CD4-positive, alpha-beta T cell treated with Interleukin-17A for 1 hour (primary cell): Measurements from ENCODE around the gene ADAMTS14.
"Not testable (repeated sequence)": the region's sequence is repeated elsewhere in the genome, so short reads cannot be mapped to it uniquely, and the experiment has no call there.

ENCODE experiments used
- DNase-seq: peaks from one replicate; pipeline ENCODE4 v3.0.0-alpha.2; 2020

The ADAMTS14 gene

DNA sequence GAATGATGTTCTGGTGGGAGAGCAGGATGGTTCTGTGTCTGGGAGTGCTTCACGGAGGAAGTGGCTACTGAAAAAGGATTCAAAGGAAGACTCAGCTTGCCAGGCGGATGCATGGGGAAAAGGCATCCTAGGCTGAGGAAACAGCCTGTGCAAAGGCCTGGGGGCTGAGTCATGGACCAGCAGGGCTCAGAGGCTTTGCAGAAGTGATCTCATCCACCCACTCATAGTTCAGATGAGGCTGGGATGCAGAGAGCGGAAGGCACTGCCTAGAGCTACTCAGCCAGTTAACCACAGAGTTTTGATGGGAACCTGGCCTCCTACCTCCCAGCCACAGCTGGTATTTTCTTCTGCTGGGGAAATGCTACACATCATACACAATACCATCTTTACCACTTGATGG, 15.8 kb upstream of the ADAMTS14 start:
- no peak for DNase-seq

- no peak for DNase-seq
Observed at GRCh38 chr10:70657041-70657440, 15.3 kb upstream of the ADAMTS14 start.

DNA sequence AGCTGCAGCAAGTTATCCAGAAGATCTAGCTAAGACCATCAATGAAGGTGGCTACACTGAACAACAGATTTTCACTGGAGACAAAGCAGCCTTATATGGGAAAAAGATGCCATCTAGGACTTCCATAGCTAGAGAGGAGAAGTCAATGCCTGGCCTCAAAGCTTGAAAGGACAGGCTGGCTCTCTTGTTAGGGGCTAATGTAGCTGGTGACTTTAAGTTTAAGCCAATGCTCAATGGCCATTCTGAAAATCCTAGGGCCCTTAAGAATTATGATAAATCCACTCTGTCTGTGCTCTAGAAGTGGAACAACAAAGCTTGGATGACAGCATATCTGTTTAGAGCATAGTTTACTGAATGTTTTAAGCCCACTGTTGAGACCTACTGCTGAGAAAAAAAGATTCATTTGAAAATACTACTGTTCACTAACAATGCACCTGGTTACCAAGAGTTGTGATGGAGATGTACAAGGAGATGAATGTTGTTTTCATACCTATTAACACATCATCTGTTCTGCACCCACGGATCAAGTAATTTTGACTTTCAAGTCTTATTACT, 13.6 kb upstream of the ADAMTS14 start:
- no peak for DNase-seq

DNA sequence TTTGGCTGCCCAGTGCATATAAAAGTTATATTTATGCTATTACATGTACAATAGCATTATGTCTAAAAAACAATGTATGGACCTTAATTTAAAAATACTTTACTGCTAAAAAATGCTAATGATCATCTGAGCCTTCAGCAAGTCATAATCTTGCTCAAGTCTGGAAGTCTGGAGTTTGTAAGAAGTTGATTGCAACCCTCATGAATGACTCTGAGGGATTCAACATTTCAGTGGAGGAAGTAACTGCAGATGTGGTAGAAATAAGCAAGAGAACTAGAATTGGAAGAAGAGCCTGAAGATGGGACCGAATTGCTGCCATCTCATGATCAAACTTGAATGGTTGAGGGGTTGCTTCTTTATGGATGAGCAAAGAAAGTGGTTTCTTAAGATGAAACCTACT, 13.0 kb upstream of the ADAMTS14 start:
- no peak for DNase-seq

DNA sequence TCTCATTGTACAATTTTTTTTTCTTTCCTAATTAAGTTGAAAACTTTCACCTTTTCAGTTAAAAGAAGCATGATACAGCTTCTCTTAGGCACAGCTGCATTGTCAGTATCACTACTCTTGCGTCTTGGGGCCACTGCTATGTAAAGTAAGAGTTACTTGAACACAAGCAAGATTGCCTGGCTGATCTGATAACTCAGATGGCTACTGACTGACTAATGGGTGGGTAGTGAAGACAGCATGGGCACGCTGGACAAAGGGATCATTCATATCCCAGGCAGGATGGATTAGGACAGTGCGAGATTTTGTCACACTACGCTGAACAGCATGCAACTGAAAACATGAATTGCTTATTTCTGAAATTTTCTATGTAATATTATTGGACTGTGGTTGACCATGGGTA, 11.6 kb upstream of the ADAMTS14 start:
- no peak for DNase-seq

- no peak for DNase-seq
Observed at GRCh38 chr10:70661623-70662361, 10.5 kb upstream of the ADAMTS14 start.

GRCh38 chr10:70662362-70663220, 9.7 kb upstream of the ADAMTS14 start:
- DNase-seq, result no peak

GRCh38 chr10:70663458-70664409, 8.6 kb upstream of the ADAMTS14 start:
- DNase-seq, result not testable (repeated sequence)

DNA sequence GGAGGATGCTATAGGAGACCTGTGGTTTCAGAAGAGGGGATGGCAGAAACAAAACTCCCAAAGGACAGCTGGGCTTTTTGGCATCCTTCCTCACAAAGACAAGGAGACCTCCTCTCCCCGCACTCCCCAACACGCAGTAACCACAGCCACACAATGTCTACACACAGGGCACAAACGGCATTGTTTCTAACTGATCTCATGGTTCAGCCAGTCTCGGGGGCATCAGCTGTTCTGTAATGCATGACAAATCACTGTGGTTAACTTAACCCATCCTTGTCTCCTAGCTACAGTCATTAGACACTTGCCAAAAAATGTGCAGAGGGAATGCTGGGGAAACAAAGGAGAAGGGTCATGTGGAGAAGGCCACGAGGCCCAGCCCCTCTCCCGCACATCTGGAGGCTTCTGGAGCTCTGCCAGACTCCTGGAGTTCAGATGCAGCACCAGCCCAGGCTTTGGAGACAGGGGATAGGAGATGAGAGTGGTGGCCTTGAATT, 7.6 kb upstream of the ADAMTS14 start:
- no peak for DNase-seq

GRCh38 chr10:70666960-70667798, 5.1 kb upstream of the ADAMTS14 start:
- no peak for DNase-seq

- DNase-seq, result not testable (repeated sequence)
Observed at GRCh38 chr10:70667818-70668217, 4.5 kb upstream of the ADAMTS14 start.

- no peak for DNase-seq
Observed at GRCh38 chr10:70668454-70668970, 3.8 kb upstream of the ADAMTS14 start.

DNA sequence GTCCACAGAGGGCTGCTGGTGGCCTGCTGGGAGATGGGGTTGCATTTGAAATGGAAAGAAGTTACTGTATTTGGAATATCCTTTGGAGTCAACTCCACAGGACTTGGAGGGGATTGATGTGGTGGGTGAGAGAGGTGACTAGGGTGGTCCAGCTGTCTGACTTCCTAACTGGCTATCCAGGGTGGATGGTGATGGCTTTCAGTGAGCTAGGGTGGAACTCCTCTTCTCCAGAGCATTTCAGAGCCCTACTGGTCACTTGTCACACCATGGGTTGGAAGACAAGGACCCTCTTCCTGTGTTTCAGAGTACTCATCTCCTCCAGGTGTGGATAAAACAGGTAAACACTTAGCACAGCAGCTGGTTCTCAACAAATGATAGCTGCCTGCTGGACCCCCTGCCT, 3.3 kb upstream of the ADAMTS14 start:
- DNase-seq, result no peak

DNA sequence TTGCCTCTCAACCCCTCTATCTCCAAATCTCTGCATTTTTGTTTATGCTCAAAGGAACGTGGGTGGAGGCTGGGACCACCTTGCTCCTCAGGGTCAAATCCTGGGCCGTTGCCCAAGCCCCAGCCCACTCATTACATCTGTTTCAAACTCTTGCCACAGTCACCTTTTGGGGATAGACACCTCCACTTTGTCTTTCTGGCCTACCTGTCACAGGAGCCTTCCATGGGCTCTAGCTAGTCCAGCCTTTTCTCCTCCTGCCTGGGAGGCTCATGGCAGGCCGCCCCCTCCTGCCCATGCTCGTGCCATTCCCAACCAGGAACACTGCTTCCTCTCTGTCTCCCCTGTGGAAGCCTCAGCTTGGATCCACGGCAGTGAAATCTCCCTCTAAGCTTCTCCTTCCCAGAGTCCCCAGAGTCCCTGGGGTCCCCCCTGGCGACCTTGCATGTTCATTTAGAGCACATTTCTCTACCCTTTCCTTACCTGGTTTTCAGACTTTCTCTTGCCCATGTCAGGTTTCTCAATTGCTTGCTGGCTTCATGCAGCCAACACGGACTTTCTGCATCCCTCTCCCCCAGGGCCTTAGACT, 2.5 kb upstream of the ADAMTS14 start:
- no peak for DNase-seq

- no peak for DNase-seq
Observed at GRCh38 chr10:70671619-70672164, 614 bp upstream of the ADAMTS14 start.

DNA sequence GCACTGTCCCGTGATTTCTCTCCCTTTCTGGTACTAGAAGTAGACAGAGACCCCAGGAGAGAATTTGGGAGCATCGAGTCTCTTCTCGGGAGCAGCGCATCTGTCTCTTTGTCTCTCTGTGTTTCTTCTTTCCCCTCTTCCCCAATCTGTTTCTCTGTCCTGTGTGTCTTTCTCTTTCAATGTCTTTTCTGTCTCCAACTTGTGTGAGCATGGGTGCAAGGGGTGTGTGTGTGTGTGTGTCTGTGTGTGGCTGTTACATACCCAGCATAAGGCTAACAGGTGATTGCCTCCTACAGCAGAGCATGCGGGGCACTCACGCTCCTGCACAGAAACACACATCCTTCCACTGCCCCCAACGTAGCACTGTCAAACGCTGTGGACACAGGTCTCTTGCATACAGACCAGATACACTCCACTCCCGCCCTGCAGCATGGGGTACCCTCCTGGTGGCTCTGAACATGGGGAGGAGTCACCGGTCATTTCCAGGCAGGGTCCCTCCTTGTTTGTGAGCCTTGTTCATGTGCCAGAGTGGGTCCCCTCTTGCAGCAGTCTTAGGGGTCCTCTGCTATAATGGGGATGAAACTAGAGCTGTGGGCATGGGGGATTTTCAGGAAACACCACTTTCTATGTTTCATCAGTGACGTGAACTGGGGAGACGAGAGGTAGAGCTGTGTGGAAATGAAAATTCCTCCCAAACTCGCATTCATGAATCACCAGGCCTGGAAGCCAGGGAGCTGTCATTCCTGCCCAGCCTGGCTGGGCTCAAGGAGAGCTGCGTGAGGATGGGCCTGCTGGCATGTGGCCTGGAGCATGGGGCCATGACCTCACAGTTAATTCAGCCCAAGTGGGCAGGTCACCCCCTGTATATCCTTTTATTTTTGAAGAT, 980 bp downstream of the ADAMTS14 start:
- DNase-seq, result no peak

- no peak for DNase-seq
Observed at GRCh38 chr10:70673929-70674559, 1.7 kb downstream of the ADAMTS14 start.

GRCh38 chr10:70674560-70675495, 2.5 kb downstream of the ADAMTS14 start:
- DNase-seq, result no peak
